ENCODE data around the gene TMEM214. TPM values are rescaled to one million over a fixed set of nuclear protein-coding genes. Genes with fewer than 3 reads are reported as not detected.

The TMEM214 gene
- total RNA-seq, 2 donors from 2014 or later, result 76.6 to 121 TPM

DNA sequence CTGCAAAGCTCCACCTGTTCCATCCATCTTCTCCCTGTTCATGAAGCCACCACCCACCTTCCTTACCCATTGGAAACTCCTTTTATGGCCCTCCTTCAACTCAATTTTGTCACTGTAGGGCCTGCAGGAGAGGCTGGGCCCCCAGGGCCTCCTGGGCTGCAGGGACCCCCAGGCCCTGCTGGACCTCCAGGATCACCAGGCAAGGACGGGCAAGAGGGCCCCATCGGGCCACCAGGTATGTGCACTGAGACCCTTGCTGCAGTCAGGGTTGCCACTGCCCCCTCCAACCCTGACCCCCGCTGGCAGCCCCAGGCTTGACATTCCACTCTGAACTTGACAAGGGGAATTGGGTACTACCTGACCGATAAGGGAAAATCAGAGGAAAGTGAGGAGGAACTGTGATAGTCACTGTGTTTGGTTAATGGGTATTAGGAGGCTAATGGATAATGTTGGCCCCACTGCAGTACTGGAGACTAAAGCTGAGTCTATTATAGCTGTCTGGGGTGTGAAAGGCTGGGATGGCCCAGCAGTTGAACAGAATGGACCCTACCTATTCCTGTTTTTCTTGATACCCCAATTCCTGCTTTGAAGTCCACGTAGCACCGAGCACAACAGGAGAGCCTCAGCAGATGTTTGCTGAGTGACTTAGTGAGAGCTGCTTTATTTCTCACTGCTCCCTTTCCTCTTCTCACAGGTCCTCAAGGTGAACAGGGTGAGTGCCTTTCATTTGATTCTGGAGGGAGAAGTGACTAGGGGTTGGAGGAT lies 51.7 kb downstream of the TMEM214 start:
- intact Hi-C loops (cut with DNase I), result loop anchor here (2.0 to 10.0 kb wide), 2 partner anchors 50 to 122 kb away; partner anchors contain the start of gene TMEM214
- peaks cover 15% of the 10 kb centered on the region for H3K4me1 ChIP-seq
- H3K27ac ChIP-seq, result no peak overlapping the region
- no peaks in the 10 kb centered on the region for H3K9me3 ChIP-seq
- TF ChIP-seq, protein P1, sequence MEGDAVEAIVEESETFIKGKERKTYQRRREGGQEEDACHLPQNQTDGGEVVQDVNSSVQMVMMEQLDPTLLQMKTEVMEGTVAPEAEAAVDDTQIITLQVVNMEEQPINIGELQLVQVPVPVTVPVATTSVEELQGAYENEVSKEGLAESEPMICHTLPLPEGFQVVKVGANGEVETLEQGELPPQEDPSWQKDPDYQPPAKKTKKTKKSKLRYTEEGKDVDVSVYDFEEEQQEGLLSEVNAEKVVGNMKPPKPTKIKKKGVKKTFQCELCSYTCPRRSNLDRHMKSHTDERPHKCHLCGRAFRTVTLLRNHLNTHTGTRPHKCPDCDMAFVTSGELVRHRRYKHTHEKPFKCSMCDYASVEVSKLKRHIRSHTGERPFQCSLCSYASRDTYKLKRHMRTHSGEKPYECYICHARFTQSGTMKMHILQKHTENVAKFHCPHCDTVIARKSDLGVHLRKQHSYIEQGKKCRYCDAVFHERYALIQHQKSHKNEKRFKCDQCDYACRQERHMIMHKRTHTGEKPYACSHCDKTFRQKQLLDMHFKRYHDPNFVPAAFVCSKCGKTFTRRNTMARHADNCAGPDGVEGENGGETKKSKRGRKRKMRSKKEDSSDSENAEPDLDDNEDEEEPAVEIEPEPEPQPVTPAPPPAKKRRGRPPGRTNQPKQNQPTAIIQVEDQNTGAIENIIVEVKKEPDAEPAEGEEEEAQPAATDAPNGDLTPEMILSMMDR (IDR thresholded peaks at IDR 0.05), result no peak
- H3K4me3 ChIP-seq, result no peak overlapping the region
- DNase-seq, result no peak
- no peaks in the 10 kb centered on the region for H3K36me3 ChIP-seq
- H3K9ac ChIP-seq (ENCODE audit: low read depth in 2 of 2, low read length in 2 of 2), result no peak overlapping the region
- no peaks in the 10 kb centered on the region for H3K27me3 ChIP-seq

DNA sequence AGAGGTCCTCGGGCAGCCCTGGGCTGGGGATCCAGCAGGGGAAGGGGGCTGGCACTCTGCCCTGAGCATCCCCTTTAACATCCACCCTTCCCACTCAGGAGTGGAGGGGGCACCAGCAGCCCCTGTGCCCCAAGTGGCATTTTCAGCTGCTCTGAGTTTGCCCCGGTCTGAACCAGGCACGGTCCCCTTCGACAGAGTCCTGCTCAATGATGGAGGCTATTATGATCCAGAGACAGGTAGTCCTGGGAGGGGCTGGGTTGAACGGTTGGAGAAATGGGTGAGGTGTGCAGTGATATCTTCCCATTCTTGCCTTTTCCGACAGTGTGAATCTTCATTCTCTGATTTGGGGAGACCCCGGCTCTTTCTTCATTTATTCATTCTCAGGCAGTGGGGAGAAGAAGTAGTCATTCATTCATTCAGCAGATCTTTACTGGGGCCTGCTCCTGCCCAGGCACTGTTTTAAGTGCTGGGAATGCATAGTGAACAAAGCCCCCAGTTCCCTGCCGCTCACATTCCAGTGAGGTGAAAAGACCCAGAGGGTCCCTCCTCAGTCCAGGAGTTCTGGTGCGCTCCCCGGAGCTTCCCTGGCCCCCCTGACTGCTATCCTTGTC lies 52.4 kb downstream of the TMEM214 start:
- H3K27me3 ChIP-seq, result no peaks in the 10 kb centered on the region
- H3K4me1 ChIP-seq, result peaks cover 15% of the 10 kb centered on the region
- TF ChIP-seq, protein P1 (IDR thresholded peaks at IDR 0.05), result no peak
- DNase-seq, result no peak
- H3K36me3 ChIP-seq, result no peaks in the 10 kb centered on the region
- H3K27ac ChIP-seq, result peak overlapping the region; percentile 91
- H3K9ac ChIP-seq (ENCODE audit: low read depth in 2 of 2, low read length in 2 of 2), result peak overlapping the region; percentile 77 to 84
- H3K9me3 ChIP-seq, result no peaks in the 10 kb centered on the region
- peak overlapping the region; percentile 75 for H3K4me3 ChIP-seq
- intact Hi-C loops (cut with DNase I), result loop anchor here (2.0 to 10.0 kb wide), 2 partner anchors 50 to 122 kb away; partner anchors contain the start of gene TMEM214

DNA sequence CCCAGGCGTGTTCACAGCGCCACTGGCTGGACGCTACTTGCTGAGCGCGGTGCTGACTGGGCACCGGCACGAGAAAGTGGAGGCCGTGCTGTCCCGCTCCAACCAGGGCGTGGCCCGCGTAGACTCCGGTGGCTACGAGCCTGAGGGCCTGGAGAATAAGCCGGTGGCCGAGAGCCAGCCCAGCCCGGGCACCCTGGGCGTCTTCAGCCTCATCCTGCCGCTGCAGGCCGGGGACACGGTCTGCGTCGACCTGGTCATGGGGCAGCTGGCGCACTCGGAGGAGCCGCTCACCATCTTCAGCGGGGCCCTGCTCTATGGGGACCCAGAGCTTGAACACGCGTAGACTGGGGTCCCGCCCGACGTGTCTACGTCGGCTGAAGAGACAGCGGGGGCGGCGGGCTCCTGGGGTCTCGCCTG lies 52.9 kb downstream of the TMEM214 start:
- Histone ChIP-seq H3K9me3 (no peaks in the 10 kb centered on the region), H3K4me1 (peaks cover 15% of the 10 kb centered on the region), H3K9ac (ENCODE audit: low read depth in 2 of 2, low read length in 2 of 2) (peak overlapping the region; percentile 77 to 84), H3K27me3 (no peaks in the 10 kb centered on the region), H3K27ac (peak overlapping the region; percentile 91), H3K36me3 (no peaks in the 10 kb centered on the region), H3K4me3 (peak overlapping the region; percentile 75)
- peak; percentile 81 for DNase-seq
- intact Hi-C loops (cut with DNase I), result loop anchor here (2.0 to 10.0 kb wide), 2 partner anchors 51 to 123 kb away; partner anchors contain the start of gene TMEM214
- TF ChIP-seq, protein P1 (IDR thresholded peaks at IDR 0.05), result peak; percentile 21

DNA sequence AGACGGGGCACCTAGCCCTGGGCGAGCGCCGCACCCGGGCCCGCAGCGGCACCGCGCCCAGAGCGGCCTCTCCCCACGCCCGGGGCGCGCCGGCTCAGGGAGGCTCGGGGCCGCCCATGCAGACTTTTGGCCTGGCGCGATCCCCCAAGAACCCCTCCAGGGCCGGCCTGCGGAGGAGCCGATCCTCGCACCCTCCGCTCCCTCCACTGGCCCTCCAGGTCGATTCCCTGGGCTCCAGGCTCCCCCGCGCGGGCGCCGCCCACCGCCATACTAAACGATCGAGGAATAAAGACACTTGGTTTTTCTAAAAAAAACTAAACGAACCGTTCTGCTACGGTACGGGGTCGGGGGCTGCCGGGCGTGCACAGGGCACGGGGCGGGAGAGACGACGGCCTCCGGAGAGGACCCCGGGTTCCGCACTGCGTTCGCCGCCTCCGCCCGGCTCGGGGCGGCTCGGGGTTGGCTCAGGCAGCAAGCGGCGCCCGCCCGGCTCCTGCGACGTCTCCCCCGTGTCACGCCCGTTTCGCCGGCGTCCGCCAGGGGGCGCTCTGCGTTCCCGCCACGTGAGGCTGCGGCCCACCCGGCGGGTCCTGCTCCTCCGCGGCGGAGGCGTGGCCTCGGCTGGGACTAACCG lies 53.4 kb downstream of the TMEM214 start:
- Histone ChIP-seq H3K27me3 (no peaks in the 10 kb centered on the region), H3K27ac (peak overlapping the region; percentile 91), H3K4me3 (peak overlapping the region; percentile 75), H3K36me3 (no peaks in the 10 kb centered on the region), H3K4me1 (peaks cover 15% of the 10 kb centered on the region), H3K9ac (ENCODE audit: low read depth in 2 of 2, low read length in 2 of 2) (peak overlapping the region; percentile 77 to 84), H3K9me3 (no peaks in the 10 kb centered on the region)
- TF ChIP-seq, protein P1 (IDR thresholded peaks at IDR 0.05), result peak; percentile 84
- DNase-seq, result peak; percentile 96
- intact Hi-C loops (cut with DNase I), result loop anchor here (10.0 kb wide), 1 partner anchor 51 kb away; the partner anchor contains the start of gene TMEM214
